HG03439 (cell line): Measurements from ENCODE around the gene SMPD2.

ENCODE experiments used
- ATAC-seq: cut with Tn5 transposase; IDR thresholded peaks from one replicate; pipeline ENCODE4 v1.9.1; 2021; ENCODE audit warnings: mild to moderate bottlenecking, moderate library complexity; ENCODE audit not compliant: unreplicated experiment

SMPD2 gene

GRCh38 chr6:109482905-109483734, 42.6 kb downstream of the SMPD2 start, which contains the start of gene ZBTB24:
TSS of gene ZBTB24 (minus strand) at chr6:109483219. CDS start at chr6:109482026, 1,193 bp downstream.
- ATAC-seq: peak; percentile 84

DNA sequence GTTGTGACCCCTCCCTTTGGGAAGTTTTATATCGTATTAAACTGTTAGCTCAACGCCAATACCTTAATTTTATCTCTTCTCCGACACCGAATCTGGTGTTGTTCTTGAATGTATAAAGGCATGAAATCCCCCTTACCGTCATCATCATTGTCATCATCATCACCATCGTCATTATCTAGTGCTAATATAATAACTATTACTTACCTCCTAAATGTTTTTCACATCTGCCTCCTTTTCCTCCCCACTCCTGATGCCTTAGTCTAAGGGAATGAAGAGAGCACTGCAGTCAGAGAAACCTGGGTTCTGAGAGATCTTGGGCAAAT, 43.2 kb downstream of the SMPD2 start:
- peak; percentile 5 for ATAC-seq

DNA sequence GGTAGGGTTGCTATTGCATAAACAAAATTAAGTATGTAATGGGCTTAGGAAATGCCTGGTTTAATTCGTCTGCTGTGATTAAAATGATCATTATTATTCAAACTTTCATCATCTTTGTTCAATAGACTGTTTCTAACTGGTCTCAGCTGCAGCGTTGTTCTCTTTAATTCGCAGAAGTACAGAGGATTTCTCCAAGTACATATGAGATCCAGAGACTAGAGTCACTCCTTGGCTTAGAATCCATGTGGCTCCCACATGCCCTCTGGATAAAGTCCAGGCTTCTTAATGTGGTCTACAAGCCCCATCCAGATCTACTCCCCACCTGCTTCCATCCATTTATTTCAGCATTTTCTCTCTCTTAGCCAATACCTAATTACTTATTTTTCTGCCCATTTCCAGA, 43.6 kb downstream of the SMPD2 start:
- ATAC-seq: no peak

DNA sequence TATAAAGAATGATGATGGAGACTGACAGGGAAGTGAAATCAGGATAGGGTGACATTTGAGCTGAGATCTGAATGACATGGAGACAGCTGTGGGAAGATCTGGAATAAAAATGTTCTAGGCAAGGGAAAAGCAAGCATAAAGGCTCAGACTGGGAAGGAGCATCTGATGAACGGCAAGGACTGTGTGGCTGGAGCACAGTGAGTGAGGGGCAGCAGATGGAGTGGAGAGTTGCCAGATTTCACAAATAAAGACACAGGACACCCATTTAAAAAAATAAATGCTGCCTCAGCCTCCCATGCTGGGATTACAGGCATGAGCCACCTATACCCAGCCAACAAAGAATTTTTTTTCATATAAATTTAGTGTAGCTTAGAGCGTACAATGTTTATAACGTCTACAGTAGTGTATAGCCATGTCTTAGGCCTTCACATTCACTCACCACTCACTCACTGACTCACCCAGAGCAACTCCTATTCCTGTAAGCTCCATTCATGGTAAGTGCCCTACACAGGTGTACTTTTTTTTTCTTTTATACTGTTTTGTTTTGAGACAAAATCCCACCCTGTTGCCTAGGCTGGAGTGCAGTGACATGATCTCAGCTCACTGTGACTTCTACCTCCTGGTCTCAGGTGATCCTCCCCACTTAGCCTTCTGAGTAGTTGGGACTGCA, 44.9 kb downstream of the SMPD2 start:
- ATAC-seq: no peak

DNA sequence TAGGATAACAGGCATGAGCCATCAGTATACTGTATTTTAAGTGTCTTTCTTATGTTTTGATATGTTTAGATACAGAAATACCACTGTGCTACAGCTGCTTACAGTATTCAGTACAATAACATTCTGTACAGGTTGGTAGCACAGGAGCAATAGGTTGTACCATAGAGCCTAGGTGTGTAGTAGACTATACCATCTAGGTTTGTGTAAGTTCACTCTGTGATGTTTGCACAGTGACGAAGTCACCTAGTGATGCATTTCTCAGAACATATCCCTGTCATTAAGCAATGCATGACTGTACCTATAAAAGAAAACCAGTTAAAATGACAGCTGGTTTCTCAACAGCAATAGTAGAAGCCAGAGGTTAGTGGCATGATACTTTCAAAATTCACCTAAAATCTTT, 45.5 kb downstream of the SMPD2 start:
- ATAC-seq: no peak

GRCh38 chr6:109488001-109488400, 47.5 kb downstream of the SMPD2 start:
- no peak for ATAC-seq

- no peak for ATAC-seq
These were observed 50.2 kb downstream of the SMPD2 start for GRCh38 chr6:109490713-109491112.

- ATAC-seq: no peak
These were observed 50.8 kb downstream of the SMPD2 start for GRCh38 chr6:109491207-109491938.
